ENCODE data around the gene DTX2. TPM values are rescaled to one million over a fixed set of nuclear protein-coding genes. Genes with fewer than 3 reads are reported as not detected.
A peak's percentile ranks its signal among the peaks of the same experiment; 100 is the strongest.

The DTX2 gene
- total RNA-seq, 1 experiment from 2014 or later, result 27.0 TPM

DNA sequence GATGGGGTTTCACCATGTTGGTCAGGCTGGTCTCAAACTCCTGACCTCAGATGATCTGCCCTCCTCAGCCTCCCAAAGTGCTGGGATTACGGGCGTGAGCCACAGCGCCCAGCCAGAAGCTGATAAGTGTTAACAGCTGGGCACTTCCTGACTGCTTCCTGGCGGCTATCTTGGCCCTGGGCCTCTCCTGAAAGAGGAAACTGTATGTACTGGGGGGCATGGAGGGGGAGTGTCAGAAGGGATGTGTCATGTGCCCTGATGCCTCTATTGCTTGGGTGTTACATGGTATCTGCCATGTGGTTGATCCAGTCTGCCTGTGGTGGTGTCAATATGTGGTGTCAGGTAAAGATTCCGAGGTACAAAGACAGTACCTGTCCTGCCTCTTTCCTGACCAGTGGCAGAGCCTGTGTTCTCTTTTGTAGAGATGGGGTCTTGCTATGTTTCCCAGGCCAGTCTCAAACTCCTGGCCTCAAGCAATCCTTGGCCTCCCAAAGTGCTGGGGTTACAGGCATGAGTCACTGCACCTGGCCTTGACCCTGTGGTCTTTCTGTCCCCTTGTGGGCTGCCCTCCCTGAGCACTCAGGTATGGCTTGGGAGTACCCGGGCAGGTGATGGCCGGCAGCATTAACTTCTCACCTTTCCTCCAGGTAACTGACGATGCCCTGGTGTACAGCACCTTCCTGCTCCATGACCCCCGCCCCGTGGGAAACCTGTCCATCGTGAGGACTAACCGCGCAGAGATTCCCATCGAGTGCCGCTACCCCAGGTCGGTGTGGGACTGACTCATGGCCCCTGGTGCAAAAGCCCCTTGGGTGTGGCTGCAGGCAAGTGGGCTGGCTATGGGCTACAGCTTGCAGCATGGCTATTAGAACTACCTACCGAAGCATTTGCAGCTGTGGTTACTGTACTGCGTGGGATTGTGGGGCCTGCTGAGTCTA is 32.4 kb upstream of the DTX2 start:
- H3K9me2 ChIP-seq (replicated peaks; ENCODE audit: low read length), result no peaks in the 10 kb centered on the region
- no peaks in the 10 kb centered on the region for H3F3A ChIP-seq (ENCODE audit: low read length, unreplicated experiment)
- H3K9ac ChIP-seq (ENCODE audit: low read length), result no peak overlapping the region
- ATAC-seq (peak; percentile 16; the same call in 1 of the 2 replicates), DNase-seq (no peak)
- H3K4me1 ChIP-seq (ENCODE audit: insufficient read depth, low read length), result no peaks in the 10 kb centered on the region
- H4K20me1 ChIP-seq (ENCODE audit: low read length), result no peaks in the 10 kb centered on the region
- no peaks in the 10 kb centered on the region for H3K27me3 ChIP-seq (ENCODE audit: low read length)
- ChIA-PET POLR2A (ENCODE audit: unreplicated experiment) (interaction anchor here (0.6 kb wide), 1 partner anchor 16 kb away, joined by 5 read pairs; no protein-coding TSS in a partner anchor), CTCF (no interaction called here)
- H3K4me2 ChIP-seq (ENCODE audit: low read length), result no peak overlapping the region
- TF ChIP-seq EZH2phosphoT487 (IDR thresholded peaks at IDR 0.05; ENCODE audit: borderline replicate concordance, low read length), result no peak
- TF ChIP-seq EZH2 (IDR thresholded peaks at IDR 0.05; ENCODE audit: low read length, unreplicated experiment), result no peak
- TF ChIP-seq, protein P1, sequence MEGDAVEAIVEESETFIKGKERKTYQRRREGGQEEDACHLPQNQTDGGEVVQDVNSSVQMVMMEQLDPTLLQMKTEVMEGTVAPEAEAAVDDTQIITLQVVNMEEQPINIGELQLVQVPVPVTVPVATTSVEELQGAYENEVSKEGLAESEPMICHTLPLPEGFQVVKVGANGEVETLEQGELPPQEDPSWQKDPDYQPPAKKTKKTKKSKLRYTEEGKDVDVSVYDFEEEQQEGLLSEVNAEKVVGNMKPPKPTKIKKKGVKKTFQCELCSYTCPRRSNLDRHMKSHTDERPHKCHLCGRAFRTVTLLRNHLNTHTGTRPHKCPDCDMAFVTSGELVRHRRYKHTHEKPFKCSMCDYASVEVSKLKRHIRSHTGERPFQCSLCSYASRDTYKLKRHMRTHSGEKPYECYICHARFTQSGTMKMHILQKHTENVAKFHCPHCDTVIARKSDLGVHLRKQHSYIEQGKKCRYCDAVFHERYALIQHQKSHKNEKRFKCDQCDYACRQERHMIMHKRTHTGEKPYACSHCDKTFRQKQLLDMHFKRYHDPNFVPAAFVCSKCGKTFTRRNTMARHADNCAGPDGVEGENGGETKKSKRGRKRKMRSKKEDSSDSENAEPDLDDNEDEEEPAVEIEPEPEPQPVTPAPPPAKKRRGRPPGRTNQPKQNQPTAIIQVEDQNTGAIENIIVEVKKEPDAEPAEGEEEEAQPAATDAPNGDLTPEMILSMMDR (conservative IDR thresholded peaks at IDR 0.05; ENCODE audit: low read depth, low read length), result no peak
- intact Hi-C loops (cut with micrococcal nuclease), result no loop called here
- no peak overlapping the region for H3K4me3 ChIP-seq (ENCODE audit: low read length)
- no peak overlapping the region for H3K27ac ChIP-seq (ENCODE audit: low read length)
- no peaks in the 10 kb centered on the region for H3K79me2 ChIP-seq (ENCODE audit: low read length)
- H2AFZ ChIP-seq (ENCODE audit: low read length), result no peak overlapping the region
- H3K36me3 ChIP-seq (ENCODE audit: low read depth, low read length), result no peaks in the 10 kb centered on the region
- no TSS peak for BruUV-seq (replicated peaks)
- no peaks in the 10 kb centered on the region for H3K9me3 ChIP-seq (ENCODE audit: low read length)

DNA sequence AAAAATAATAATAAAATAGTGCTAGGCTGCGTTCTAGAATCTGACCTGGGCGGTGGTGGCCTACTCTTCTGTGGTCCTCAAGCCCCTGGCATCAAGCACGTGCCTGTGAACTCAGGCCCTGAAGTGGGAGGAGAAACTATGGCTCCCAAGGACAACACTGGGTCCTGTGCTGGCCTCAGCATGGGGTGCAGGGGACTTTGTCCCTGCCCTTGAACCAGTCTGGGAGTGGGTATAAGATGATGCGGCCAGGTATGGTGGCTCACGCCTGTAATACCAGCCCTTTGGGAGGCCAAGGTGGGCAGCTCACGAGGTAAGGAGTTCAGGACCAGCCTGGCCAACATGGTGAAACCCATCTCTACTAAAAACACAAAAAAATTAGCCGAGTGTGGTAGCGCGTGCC is 31.3 kb upstream of the DTX2 start:
- H3K27me3 ChIP-seq (ENCODE audit: low read length), result no peaks in the 10 kb centered on the region
- ChIA-PET CTCF (no interaction called here), POLR2A (ENCODE audit: unreplicated experiment) (no interaction called here)
- no peak overlapping the region for H3K4me3 ChIP-seq (ENCODE audit: low read length)
- no peaks in the 10 kb centered on the region for H3K36me3 ChIP-seq (ENCODE audit: low read depth, low read length)
- no peak overlapping the region for H3K9ac ChIP-seq (ENCODE audit: low read length)
- TF ChIP-seq EZH2 (IDR thresholded peaks at IDR 0.05; ENCODE audit: low read length, unreplicated experiment) (no peak), EZH2phosphoT487 (IDR thresholded peaks at IDR 0.05; ENCODE audit: borderline replicate concordance, low read length) (no peak)
- TF ChIP-seq, protein P1 (conservative IDR thresholded peaks at IDR 0.05; ENCODE audit: low read depth, low read length), result no peak
- H2AFZ ChIP-seq (ENCODE audit: low read length), result no peak overlapping the region
- H3K27ac ChIP-seq (ENCODE audit: low read length), result no peak overlapping the region
- no peaks in the 10 kb centered on the region for H3F3A ChIP-seq (ENCODE audit: low read length, unreplicated experiment)
- intact Hi-C loops (cut with micrococcal nuclease), result no loop called here
- H3K4me1 ChIP-seq (ENCODE audit: insufficient read depth, low read length), result no peaks in the 10 kb centered on the region
- no TSS peak for BruUV-seq (replicated peaks)
- no peak overlapping the region for H3K4me2 ChIP-seq (ENCODE audit: low read length)
- no peaks in the 10 kb centered on the region for H3K79me2 ChIP-seq (ENCODE audit: low read length)
- H3K9me3 ChIP-seq (ENCODE audit: low read length), result no peaks in the 10 kb centered on the region
- no peaks in the 10 kb centered on the region for H4K20me1 ChIP-seq (ENCODE audit: low read length)
- ATAC-seq, result no peak
- DNase-seq, result no peak
- no peaks in the 10 kb centered on the region for H3K9me2 ChIP-seq (replicated peaks; ENCODE audit: low read length)

GRCh38 chr7:76430836-76431235 is 30.7 kb upstream of the DTX2 start:
- H3K27ac ChIP-seq (ENCODE audit: low read length), result no peak overlapping the region
- H3K27me3 ChIP-seq (ENCODE audit: low read length), result no peaks in the 10 kb centered on the region
- BruUV-seq (replicated peaks), result no TSS peak
- H3K79me2 ChIP-seq (ENCODE audit: low read length), result no peaks in the 10 kb centered on the region
- no peak overlapping the region for H3K4me3 ChIP-seq (ENCODE audit: low read length)
- no peak overlapping the region for H3K4me2 ChIP-seq (ENCODE audit: low read length)
- H3K4me1 ChIP-seq (ENCODE audit: insufficient read depth, low read length), result no peaks in the 10 kb centered on the region
- DNase-seq, result no peak
- no peaks in the 10 kb centered on the region for H3K9me2 ChIP-seq (replicated peaks; ENCODE audit: low read length)
- intact Hi-C loops (cut with micrococcal nuclease), result no loop called here
- no peaks in the 10 kb centered on the region for H3K36me3 ChIP-seq (ENCODE audit: low read depth, low read length)
- ATAC-seq, result no peak
- H3K9ac ChIP-seq (ENCODE audit: low read length), result no peak overlapping the region
- POLR2A ChIA-PET (ENCODE audit: unreplicated experiment), result no interaction called here
- H3K9me3 ChIP-seq (ENCODE audit: low read length), result no peaks in the 10 kb centered on the region
- TF ChIP-seq EZH2 (IDR thresholded peaks at IDR 0.05; ENCODE audit: low read length, unreplicated experiment) (no peak), EZH2phosphoT487 (IDR thresholded peaks at IDR 0.05; ENCODE audit: borderline replicate concordance, low read length) (no peak)
- TF ChIP-seq, protein P1 (conservative IDR thresholded peaks at IDR 0.05; ENCODE audit: low read depth, low read length), result no peak
- H3F3A ChIP-seq (ENCODE audit: low read length, unreplicated experiment), result no peaks in the 10 kb centered on the region
- no peaks in the 10 kb centered on the region for H4K20me1 ChIP-seq (ENCODE audit: low read length)
- CTCF ChIA-PET, result no interaction called here
- H2AFZ ChIP-seq (ENCODE audit: low read length), result no peak overlapping the region
